Ovary (tissue), 3 donors: ENCODE measurements around the gene C6orf47.

Source experiments
- POLR2A ChIP-seq: fragments of 450-650 bp; IDR thresholded peaks from one replicate; pipeline ENCODE4 v1.6.1; 2017; ENCODE audit warnings: antibody characterized with exemption, mild to moderate bottlenecking, moderate library complexity
- TF ChIP-seq, protein P1 (sequence below), 3 donors: fragments of 450-650 bp in 2 of 3; fragments of 200-600 bp in 1 of 3; IDR thresholded peaks; one replicate each; pipeline versions ENCODE4 v1.5.1 to v1.8.0; 2016 to 2022; ENCODE audit warnings: antibody characterized with exemption in 3 of 3, mild to moderate bottlenecking in 1 of 3
- donor health status: DM: no; HTN: no; CAD: no.

- no peak for TF ChIP-seq POLR2A
- TF ChIP-seq, protein P1, sequence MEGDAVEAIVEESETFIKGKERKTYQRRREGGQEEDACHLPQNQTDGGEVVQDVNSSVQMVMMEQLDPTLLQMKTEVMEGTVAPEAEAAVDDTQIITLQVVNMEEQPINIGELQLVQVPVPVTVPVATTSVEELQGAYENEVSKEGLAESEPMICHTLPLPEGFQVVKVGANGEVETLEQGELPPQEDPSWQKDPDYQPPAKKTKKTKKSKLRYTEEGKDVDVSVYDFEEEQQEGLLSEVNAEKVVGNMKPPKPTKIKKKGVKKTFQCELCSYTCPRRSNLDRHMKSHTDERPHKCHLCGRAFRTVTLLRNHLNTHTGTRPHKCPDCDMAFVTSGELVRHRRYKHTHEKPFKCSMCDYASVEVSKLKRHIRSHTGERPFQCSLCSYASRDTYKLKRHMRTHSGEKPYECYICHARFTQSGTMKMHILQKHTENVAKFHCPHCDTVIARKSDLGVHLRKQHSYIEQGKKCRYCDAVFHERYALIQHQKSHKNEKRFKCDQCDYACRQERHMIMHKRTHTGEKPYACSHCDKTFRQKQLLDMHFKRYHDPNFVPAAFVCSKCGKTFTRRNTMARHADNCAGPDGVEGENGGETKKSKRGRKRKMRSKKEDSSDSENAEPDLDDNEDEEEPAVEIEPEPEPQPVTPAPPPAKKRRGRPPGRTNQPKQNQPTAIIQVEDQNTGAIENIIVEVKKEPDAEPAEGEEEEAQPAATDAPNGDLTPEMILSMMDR (IDR thresholded peaks at IDR 0.05): no peak
Observed at GRCh38 chr6:31663126-31663960, 2.8 kb upstream of the C6orf47 start.
